GM19351 (cell line): Measurements from ENCODE around the gene OR8B12.
"Not testable (repeated sequence)": the region's sequence is repeated elsewhere in the genome, so short reads cannot be mapped to it uniquely, and the experiment has no call there.

Experiments used
- ATAC-seq: cut with Tn5 transposase; IDR thresholded peaks from one replicate; pipeline ENCODE4 v1.9.1; 2021; ENCODE audit warnings: mild to moderate bottlenecking, moderate library complexity; ENCODE audit not compliant: unreplicated experiment

Gene OR8B12

GRCh38 chr11:124533626-124534025 lies 9.8 kb downstream of the OR8B12 start:
- no peak for ATAC-seq

- ATAC-seq = no peak
Measured at GRCh38 chr11:124520550-124520854, 23.0 kb downstream of the OR8B12 start.

DNA sequence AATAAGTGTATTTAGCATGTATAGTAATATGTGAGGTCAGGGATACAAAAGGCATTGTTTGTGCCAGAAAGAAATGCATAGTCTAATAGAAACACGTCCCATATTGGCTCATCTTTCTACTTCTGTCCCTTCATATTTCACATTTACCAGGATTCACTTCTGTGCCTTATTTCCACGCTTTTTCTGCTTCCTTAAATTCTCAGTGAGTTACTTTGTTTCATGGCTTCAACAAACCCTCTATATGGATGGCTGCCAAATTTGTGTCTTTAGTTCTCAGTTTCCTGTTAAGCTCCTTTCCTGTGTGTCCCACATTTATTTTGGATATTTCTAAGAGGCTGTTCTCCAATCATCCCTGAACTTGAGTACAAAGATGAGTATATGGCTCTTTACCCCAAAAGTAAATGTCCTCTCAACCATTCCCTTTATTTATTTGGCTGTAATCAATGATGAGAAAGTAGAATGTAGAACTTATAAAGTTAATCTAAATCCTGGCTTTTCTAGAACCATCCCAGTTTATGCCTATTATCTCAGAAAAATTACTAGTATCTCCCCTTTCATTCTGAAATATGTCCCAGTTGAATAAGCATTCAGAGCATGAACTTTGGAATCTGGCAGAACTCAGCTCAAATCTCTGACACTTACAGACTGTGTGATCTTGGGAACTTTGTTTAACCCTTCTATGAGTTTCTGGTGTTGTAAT lies 23.5 kb downstream of the OR8B12 start:
- no peak for ATAC-seq

DNA sequence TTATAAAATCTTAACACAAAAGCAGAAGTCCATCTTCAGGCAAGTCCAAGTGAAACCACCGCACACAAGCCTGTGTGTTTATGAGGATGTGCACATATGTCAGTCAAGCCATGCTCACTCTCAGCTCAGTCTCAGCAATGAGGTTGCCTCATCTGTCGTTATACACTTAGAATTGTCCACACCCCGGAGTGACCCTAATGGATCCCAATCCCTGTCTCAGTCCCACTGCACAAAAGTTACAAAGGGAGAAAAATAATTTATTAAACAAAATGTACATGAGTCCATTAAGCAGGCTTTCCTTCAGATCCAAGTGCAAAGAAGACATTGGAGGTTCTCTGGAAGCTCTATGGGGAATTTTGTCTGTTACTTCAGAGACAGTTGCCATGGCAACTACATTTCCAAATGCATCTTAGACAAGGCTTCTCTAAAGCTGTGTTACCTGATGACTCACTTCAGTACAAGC lies 24.4 kb downstream of the OR8B12 start:
- ATAC-seq = no peak

DNA sequence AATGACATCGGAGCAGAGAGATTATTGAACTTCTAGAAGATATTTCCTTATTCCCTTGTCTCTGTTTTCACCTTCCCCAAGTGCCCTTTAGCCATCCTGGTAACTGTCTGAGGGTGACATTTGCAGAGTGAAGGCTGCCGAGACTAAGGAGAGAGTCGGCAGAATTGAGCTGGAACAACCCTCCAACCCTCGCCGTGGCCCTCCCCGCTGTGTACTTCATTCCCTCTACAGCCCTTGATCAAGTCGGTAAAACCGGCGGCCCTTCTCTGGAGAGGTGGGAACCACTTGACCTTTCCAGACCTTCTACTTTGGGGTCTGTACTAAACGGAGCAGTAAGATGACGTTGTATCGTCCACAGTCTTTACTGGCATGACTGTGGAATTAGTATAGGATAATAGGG lies 26.1 kb downstream of the OR8B12 start:
- ATAC-seq = no peak

- ATAC-seq = not testable (repeated sequence)
Measured at GRCh38 chr11:124514675-124515074, 28.8 kb downstream of the OR8B12 start.

DNA sequence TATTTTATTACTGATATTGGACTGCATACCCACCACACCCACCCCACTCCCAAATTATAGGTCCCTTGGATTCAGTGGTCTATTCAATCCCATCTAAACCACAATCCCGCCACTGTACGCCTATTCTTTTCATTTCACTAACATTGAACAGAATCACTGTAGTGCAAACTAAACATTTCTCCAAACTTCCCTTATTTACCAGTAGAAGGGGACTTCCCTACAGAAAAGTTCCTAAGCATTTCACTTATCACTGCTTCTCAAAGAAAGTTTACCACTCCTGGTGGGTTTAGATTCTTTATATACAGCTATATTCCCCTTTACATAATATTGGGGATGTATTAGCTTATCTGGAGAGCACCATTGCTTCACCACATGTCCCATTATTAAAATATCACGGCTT lies 29.3 kb downstream of the OR8B12 start:
- ATAC-seq = no peak

DNA sequence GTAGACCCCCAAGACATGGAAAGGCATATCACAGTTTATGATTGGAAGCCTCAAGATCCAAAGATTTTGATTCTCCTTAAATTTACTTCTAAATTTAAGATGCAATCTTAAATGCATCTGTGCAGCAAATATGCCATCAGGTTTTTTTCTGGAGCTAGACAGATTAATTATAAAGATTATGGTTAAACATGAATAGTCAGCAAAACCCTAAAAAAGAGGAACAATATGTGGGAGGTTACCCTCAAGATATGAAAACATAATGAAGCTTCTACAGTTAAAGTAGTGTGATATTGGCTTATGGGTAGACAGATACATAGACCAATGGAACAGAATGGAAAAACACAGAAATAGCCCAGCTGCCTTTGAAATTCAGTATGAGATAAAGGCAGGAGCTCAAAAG lies 31.7 kb downstream of the OR8B12 start:
- ATAC-seq = no peak

- ATAC-seq = no peak
Measured at GRCh38 chr11:124510279-124510678, 33.2 kb downstream of the OR8B12 start.

- ATAC-seq = no peak
Measured at GRCh38 chr11:124499711-124500110, 43.7 kb downstream of the OR8B12 start.

DNA sequence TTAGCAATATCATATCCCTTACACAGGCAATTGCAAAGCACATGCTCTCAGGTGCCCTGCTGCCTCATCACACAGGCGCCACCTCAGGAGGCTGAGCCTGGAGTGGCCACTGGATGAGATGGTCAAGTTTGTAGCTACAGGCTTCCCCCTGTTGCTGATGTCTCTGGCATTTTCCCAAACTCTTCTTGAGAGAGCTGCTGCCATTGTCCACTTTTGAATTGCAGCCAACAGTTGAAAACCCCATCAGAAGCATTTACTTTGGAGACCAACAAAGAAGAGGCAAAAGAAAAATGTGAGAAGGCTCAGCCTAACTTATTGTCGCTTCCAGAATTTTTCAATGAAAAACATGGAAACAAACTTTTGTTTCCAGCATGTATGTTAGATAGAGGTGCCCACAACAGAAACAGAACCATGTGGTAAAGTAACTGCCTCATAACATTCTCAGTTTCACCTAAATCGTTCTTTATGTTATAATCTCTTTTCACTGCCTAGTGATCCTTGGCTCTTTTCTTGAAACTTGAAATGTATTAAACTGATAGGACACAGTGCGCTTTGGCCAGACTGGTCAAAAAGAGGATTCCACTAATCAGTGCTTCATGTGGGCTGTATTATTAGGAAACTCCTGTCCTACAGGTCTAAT lies 50.3 kb downstream of the OR8B12 start:
- ATAC-seq = no peak
